CD4-positive, alpha-beta T cell treated with Interleukin-6 for 4 hours (primary cell): Measurements from ENCODE around the gene CADM1.

ENCODE experiments used
- DNase-seq: peaks from one replicate; pipeline ENCODE4 v3.0.0-alpha.2; 2020; ENCODE audit warnings: mixed read lengths

Gene CADM1

DNA sequence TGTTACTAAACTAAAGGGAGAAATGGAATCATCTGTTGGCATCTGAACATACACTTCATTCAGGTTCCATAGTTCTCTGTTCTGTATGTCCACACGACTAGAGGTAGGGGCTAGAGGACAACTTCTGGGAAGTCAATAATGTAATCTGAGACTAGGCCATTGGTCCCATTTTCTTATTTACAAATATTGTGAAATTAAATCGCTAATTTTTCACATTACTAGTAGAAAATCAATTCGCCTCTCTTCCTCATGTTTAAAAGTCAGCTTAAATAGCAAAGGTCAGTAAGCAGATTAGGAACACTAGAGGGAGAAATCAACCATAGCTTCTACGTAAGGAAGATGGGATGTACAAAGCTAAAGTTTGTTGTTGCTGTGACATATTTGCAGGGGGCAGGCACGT lies 59.7 kb downstream of the CADM1 start:
- DNase-seq, result no peak

DNA sequence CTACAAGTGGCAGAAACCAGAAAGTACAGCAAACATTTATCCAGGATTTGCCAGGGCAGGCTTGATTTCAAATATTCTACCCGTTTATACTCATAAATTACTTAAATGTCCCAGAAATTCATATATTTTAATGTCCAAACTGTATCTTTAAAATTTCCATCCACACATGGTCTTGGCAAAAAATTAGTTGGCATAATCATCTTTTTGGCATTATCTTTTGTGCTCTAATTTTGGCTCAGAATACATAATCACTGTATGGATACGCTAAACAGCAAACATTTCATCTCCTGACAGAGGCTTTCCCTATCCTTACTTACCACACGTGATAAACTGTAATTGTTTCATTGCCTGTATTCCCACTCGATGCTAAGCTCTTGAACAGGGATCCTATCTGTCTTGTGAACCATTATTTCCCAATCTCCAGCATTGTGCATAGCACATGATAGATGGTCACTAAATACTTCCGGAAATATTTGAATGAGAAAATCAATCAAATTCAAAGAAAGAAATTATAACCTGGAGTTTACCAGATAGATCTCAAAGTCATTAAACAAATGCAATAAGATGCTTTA lies 64.2 kb downstream of the CADM1 start:
- DNase-seq, result no peak

DNA sequence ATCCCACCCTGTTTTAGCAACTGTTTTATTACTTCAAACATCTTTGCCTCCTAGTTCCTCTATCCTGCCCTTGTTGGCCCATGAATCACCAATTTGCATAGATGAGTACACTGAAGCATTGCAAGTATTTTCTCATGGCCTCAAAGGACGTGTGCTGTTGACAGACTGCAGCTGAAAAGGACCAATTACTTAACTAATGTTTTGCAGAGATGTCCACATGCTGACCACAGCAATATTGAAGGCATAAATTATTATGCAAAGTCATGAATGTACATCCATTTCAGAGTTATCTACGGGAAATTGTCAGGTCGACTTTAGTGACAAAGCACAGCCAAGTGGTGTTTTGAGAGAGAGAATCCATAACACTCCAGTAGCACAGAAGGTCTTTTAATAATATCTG lies 64.8 kb downstream of the CADM1 start:
- no peak for DNase-seq

DNA sequence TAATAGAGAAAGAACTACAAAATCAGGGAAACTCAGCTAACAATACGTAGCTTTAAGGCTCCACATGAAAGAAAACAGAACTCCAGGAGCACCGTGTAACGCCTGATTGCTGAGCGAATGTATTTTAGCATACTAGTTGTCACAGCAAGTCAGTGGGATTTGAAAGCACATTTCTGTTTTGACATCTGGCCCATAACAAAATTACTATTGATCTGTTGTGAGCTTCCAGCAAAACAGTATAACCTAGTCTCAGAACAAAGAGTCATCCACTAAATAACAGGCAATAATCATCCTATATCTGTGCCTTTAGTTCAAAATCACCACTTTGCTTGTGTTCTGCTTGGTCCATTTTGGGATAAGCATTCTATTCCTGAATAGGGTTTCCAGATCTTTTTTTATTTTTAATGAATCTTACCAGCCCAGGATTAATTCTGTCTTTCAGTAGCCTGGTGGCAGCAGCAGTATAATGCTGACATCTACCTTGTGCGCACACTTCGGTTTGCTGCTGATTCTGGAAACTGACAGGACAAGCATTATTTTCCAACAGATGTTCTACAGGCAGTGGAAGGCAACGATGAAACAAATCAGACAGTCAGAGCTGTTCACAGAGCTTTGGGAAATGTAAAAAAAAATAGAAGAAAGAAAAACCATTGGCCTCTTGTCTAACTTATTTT lies 66.2 kb downstream of the CADM1 start:
- DNase-seq, result no peak

DNA sequence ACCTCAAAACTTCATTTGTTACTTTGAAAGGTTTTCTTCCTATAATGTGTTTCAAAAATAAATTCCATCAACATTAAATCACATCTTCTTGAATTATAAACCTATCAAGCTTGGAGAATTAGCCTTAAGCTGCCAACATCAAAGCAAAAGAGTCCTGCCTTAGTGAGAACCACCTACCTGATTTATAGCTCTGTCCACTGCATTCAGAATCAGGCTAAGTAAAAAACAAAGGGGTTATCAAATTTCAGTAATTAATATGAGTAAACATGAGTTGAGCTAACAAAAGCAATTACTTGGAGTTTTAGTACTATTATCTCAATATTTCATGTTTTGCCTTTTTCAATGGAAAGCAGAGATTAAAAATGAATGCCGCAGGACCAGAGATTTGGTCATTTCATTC lies 73.9 kb downstream of the CADM1 start:
- DNase-seq, result no peak

DNA sequence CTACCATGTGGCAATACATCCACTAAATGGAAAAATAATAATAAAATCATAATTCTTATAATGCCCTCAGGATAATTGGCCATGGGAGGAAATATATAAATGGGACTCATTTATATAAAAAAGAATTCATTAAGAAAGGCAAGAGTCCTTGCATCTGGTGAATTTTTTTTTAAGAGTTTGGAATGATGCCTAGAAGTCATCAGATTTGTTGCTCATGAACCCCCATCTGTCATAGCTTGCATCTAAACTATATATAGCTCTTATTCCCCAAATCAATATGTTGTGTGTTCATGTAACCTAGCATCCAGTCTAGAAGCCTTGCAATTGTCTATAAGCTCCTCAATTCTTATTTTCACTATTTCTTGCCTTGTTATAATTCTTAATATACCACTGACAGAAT lies 75.9 kb downstream of the CADM1 start:
- no peak for DNase-seq

DNA sequence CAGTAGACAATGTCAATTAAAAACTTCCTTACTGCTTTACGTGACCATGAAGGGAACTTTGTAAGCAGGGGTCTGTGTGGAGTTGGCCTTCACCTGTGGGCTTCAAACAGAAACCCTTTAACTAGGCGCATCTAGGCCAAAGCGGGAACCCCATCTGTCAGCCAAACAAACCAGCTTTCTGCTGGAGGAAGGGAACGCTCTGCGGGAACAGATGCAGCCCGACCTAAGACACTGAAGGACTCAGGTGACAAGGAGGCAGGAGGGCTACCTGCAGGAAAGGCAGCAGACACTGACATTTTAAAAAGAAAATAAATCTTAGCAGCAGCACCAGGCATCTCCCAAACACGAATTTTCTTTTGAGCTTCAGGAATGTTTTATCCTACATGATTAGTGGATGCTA lies 78.4 kb downstream of the CADM1 start:
- no peak for DNase-seq

DNA sequence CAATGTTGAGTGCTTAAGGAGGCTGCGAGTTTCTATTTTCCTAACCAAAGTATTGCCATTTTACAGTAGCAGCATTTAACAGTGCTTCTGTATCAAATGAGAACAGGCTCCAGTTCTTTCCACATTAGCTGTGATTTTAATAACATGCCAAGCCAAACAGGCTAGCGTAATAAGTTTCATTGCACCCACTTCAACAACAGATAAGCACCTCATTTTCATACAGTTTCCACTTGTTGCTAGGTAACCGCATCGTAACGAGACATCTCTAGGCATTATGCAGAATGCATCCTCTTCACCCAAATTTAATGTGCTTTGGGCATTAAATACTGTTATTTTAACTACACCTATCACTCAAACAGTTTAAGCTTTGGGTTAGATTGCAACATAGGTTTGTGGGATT lies 79.0 kb downstream of the CADM1 start:
- DNase-seq, result no peak

DNA sequence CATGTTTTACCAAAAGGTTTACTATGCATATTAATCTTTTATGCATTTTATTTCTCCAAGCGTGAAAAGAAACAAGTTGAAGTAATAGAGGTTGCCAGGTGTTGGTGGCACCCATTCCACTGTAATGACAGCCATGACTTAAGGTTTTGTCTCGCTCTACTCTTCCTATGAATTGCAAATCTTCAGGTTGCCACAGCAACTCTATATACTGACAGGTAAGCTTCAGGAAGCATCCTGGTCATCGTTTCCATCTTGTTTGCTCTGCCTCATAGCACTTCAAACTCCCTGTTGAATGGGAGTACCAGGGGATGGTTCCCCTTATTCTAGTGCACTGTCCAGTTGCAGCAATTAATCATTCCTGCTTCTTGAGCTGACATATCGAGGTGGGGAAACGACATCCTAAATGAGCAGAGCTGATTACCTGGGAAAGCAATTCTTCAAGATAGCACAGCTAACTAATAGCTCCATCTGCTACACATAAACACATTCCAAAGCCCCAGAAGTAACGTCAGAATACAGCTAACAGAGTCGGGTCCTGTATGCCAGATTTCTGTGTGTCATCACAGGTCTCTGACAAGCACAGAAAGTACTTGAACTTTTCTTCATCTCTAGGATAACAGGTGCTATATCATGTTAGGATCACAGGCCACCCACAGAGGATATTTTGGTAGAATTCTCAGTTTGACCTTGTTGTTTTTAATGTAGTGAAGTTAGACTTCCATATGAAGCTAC lies 80.3 kb downstream of the CADM1 start:
- DNase-seq, result no peak

DNA sequence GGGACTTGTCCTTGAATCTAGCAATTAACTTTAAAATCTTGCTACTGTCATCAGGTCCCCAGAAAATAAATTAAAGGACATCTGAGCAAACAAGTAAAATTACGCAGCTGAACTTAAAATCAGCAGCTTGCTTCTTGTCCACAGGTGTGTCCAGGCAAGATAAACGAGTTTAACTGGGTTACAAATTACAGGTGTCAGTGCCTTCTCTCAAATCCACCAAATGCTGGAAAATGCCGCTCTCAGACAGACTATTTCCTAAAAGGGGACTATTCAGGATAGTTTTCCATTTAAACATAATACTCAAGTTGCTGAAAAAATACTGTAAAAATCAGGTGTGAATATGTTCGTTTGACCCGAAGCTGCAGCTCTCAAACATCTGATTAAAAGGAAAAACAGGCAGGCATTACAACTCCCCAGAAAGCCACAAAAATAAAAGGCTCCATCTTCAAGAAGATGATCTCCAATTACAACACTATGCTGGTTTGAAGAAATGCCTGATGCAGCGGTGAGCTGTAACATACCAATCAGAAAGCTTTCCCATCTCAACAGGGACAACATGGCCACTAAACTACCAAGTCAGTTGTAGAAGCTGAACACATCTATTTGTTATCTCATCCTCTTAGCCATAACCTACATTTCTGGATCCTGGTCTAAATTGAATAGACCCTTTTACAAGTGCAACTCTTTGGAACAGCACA lies 82.1 kb downstream of the CADM1 start:
- no peak for DNase-seq

DNA sequence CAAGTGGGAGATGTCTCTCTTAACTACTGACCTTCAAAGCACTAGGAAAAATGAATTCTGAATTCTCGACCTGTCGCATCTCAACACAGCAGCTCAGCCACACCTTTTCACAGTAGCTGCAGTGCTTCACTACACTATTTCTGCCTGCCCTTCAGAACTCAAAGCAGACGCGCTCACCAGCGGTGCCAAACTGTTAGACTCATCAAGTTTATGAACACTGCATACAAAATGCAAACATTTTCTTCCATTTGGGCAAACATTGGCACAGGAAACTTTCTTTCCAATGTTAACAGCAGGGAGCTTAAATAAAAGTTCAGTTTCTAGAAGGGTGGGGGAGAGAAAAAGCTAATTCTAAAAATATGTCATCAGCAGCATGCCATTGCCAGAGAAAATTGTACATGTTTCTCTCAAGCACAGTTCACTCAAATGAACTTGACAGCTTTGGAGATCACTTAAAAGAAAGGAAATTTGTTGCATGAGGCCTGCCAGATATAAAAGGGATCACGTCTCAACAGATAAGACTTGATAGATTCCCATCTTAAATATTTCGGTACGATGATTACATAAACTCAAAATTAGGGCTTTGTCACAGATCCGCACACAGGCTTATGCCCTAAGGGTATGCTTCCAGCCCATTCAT lies 82.7 kb downstream of the CADM1 start:
- no peak for DNase-seq

DNA sequence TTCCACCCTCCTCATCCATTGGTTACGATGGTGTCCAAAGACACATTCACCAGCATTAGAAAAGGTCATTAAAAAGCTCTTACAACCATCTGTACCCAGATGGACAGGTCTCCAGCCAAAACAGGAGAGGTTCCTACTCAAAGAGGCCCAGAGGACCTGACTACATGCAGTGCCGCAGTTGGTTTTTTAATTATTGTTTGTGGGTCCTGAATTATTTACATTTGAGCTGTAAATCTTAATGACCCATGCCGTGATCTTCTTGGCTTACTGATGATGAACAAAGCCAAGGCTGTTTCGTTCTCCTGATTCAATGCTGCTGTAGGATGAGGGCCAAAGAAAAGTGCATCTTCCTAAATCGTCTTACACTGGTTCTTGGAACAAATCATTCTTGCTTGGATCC lies 83.7 kb downstream of the CADM1 start:
- DNase-seq, result no peak

DNA sequence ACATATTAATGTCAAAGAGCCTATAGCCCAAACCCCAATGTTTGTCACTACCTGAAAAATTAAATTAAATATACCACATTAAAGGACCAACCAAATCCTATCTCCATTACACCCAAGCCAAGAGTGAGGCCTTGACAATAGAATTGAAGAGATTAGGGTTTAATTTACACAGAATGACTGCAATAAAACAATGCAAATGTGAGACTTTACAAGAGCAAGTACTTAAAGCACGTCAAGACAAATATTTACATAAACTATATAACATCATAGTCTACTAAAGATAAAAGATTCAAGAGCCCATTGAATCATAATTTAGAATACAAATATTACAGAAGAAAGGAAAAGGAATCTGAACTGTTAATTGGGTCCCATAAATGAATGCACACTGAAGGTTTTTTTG lies 85.6 kb downstream of the CADM1 start:
- no peak for DNase-seq

DNA sequence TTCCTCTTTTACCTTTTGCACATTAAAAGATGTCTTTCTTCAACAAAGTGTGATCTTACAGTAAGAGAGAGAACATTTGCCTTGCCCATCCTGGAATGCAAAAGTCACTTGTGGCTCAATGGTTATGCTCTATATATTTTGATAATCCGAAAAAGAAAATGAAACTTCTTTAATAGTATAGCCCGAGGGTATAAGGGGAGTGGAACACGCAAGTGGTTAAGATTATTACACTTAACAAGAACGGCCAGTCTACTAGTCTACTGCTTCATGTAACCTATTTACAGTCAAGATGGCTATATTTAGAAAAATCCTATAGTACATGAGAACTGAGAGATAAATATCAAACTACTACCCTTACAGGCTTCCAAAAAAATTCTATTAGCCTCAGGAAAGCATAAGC lies 86.1 kb downstream of the CADM1 start:
- no peak for DNase-seq

DNA sequence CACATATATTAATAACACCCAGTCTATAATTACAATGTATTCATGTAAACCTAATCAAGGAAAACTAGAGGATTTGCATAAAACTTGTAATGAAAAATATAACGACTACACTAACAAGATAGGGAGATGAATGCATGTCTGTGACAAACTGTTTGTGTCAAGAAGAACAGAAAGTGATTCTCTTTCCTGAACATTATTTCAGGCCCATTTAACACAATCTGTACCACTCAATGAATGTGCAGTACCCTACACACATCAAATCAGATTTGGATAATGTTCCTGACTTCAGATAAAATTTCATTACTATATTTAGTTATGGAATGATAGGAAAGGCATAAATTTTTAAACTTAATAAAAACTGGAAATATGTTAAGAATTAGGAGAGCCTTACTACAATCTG lies 93.1 kb downstream of the CADM1 start:
- DNase-seq, result no peak

DNA sequence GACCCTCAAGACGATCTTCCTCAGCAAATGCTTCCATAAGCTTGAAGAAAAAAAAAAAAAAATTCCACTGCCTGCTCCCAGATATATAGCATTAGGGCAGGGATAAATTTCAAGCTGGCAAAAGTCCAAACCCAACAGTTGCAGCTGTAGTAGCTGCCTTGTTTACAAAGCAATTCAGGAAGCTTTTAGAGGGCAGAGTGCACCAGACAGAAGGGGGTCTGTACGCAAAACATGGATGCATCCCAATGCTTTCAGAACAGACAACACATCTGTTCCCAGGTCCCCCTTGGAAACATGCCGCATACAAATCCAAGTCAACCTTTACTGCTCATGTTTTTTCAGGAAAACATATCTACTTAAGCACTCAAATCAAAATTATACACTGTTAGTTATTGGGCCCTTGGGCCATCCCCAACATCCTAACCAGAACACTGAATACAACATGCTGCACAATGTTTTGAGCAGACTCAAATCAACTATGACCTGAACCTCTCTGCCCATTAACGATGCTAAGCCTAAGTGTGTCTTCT lies 94.5 kb downstream of the CADM1 start:
- DNase-seq, result no peak

DNA sequence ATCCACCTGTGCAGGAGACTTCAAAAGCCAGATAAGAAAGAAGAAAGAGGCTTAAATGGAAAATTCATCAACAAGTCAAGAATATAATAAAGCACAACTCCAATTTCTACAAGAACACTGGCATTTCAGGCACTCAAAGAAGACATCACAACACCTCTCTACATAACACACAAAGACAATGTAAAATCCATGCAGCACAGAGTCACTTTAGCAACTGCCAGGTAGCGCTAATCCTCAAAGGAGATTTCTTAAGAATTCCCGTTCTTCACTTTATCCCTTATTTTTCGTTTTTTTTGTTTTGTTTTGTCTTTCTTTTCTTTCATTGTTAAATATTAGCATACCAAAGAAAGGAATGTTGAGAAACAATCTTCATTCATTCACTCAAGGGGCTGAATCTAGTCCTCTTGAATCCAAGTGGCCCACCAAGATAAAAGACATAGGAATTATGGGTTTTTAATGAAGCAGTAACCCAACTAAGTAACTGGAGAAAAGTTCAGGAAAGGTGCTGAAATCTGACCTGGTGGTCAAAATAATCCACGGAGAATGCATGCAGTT lies 95.0 kb downstream of the CADM1 start:
- no peak for DNase-seq

DNA sequence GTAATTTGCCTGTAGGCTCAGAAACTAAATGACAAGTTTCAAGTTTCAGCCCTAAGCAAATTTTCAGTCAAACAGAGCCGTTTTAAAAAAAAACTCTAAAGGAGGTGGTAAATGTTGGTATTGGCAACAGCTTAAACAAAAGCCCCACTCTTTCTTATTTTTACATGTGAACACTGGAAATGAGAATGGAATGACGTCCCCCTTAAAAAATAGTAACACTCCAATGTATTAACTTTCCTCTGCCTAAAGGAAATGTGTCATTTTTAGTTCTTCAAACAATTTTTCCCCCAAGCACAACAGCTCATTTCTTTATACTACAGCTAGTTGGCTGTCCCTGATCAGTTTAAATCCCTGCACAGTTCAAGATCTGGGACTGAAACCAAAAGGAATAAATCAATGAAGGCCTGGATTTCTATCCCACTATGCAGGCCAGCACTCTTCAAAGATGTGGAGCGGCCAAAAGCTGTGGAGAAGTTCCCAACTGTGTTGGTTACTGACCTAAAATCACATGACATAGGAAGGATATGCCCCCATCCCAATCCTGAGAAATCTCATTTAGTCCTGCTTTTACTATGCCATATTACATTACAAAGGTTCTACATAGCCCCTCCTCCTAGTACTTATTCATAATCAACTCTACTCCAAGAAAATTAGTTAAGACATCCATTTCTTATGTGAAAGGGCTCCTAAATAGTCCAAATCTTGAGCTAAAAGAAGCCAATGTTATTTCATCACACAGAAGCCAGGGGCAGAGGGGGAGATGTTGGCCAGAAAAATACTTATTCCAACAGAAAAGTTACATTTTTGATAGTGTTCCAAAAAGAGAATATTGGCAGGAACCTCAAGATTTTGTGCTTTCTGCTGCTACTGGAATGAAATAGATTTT lies 95.9 kb downstream of the CADM1 start:
- no peak for DNase-seq

DNA sequence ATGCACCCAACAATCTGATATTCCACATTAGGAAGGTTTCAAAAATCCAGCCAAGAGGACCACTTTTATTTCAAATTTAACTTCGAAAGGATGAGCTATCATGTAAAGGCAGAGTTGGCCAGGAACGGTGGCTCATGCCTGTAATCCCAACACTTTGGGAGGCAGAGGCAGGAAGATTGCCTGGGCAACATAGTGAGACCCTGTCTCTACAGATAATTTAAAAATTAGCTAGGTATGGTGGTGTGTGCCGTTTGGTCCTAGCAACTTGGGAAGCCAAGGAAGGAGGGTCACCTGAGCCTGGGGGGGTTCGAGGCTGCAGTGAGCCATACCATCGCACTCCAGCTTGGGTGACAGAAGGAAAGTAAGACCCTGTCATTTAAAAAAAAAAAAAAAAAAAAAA lies 96.7 kb downstream of the CADM1 start:
- no peak for DNase-seq

DNA sequence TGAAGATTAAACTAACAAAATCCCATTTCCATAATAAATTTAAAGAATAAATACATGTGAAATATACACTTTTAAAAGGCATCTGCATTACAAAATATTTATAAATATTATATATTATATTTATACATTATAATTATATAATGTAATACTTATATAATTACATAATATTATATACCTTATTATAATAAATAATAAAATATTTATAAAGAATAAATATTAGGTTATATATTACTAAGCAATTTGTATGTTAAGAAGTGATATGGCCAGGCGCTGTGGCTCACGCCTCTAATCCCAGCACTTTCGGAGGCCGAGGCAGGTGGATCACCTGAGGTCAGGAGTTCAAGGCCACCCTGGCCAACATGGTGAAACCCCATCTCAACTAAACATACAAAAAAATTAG lies 97.8 kb downstream of the CADM1 start:
- DNase-seq, result no peak

DNA sequence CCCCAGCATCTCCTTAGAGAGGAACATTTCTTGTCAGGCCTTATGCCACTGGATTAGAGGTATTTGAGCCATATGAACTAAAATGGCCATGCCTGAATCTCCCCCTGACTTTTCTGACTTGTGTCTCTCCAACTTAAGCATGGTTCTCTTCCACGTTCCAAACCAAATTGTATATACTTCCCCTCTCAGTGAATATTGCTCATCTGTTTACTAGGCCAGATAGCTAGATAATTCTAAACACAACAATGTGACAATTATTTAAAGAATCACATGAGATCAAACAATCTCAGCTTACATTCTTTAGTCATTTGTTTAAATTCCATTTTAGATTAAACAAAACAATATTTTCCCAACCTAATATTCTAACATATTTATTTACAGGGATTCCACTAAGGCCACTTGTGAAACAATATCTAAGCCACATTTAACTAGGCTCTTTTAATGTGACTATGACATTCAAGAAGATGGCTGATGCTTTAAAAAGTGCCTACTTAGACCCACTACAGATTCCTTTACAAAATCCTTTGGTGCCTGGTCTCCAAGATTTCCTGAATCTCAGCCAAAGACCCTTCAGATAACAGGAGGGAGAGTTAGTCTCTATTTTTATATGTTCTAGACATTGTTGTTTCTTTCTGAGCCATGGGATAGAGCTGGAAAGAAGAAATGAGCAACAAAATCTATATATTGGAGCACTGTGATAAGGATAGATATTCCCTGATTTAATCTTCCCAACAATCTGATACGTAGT lies 105.7 kb downstream of the CADM1 start:
- no peak for DNase-seq
